ENCODE results near the gene KIR3DL2.
"Not testable (repeated sequence)": the region's sequence is repeated elsewhere in the genome, so short reads cannot be mapped to it uniquely, and the experiment has no call there.

The KIR3DL2 gene

DNA sequence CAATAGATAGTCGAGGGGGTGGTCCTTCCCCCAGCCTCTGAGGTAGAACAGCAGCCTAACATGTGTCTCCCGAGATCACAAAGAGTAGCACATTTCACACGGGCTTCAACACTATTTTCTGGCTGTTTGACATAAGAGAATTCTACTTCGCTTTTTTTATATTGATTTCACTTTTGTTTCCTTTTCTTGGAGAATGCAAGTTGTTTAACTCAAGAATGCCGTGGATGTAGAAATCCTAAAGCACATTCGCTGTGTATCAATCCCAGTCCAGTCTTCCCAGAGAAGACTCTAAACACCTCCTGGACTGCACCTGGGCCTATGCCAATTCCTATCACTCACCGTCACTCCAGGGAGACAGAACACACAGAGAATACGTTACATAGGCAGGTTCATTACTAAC lies 22.2 kb upstream of the KIR3DL2 start:
- not testable (repeated sequence) for H3K9ac ChIP-seq (ENCODE audit: low read depth, low read length); H3K4me3 ChIP-seq (ENCODE audit: low read depth, low read length); H3K36me3 ChIP-seq (ENCODE audit: control insufficient read depth, insufficient read depth, low read length); H3K4me1 ChIP-seq (ENCODE audit: control insufficient read depth, insufficient read depth, low read length); H3K27me3 ChIP-seq (ENCODE audit: control insufficient read depth, insufficient read depth, low read length); H3K9me3 ChIP-seq (ENCODE audit: control insufficient read depth, insufficient read depth, low read length)

GRCh38 chr19:54832496-54832895 lies 17.7 kb upstream of the KIR3DL2 start, which contains the start of gene KIR2DS4:
Gene KIR2DS4, plus strand, starts transcription at chr19:54832676.
- not testable (repeated sequence) for H3K4me3 ChIP-seq (ENCODE audit: low read depth, low read length); H3K9me3 ChIP-seq (ENCODE audit: control insufficient read depth, insufficient read depth, low read length); H3K27me3 ChIP-seq (ENCODE audit: control insufficient read depth, insufficient read depth, low read length)

DNA sequence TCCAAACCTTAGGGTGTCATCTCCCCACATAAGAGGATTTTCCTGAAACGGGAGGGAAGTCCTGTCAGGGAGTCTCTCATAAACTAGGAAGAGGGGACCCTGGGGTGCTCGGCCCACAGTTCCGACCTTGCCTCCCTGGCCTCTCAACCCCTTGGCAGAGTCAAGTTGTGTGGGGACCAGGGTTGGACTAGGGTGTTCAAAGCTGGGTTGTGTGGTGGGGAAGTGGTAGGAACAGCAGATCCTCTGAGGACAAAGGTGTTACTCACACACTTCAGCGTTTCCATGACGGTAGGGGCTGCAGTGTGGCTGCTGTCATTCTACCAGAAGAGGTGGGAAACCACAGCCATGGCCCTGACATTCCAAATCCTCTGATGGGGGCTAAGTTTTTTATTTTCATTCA lies 15.1 kb upstream of the KIR3DL2 start:
- H3K9me3 ChIP-seq (ENCODE audit: control insufficient read depth, insufficient read depth, low read length); H3K4me1 ChIP-seq (ENCODE audit: control insufficient read depth, insufficient read depth, low read length); H3K9ac ChIP-seq (ENCODE audit: low read depth, low read length); H3K27me3 ChIP-seq (ENCODE audit: control insufficient read depth, insufficient read depth, low read length); H3K36me3 ChIP-seq (ENCODE audit: control insufficient read depth, insufficient read depth, low read length); H3K4me3 ChIP-seq (ENCODE audit: low read depth, low read length): not testable (repeated sequence)

More at GRCh38 chr19:54832496-54832895, 17.7 kb upstream of the KIR3DL2 start, which contains the start of gene KIR2DS4:
- not testable (repeated sequence) for H3K36me3 ChIP-seq (ENCODE audit: control insufficient read depth, insufficient read depth, low read length); H3K9ac ChIP-seq (ENCODE audit: low read depth, low read length); H3K4me1 ChIP-seq (ENCODE audit: control insufficient read depth, insufficient read depth, low read length)

DNA sequence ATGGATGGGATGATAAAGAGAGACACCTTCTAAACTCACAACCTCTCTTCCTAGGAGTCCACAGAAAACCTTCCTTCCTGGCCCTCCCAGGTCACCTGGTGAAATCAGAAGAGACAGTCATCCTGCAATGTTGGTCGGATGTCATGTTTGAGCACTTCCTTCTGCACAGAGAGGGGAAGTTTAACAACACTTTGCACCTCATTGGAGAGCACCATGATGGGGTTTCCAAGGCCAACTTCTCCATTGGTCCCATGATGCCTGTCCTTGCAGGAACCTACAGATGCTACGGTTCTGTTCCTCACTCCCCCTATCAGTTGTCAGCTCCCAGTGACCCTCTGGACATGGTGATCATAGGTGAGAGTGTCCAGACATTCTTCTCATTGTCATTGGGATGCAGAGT lies 12.7 kb upstream of the KIR3DL2 start:
- H3K36me3 ChIP-seq (ENCODE audit: control insufficient read depth, insufficient read depth, low read length); H3K4me3 ChIP-seq (ENCODE audit: low read depth, low read length); H3K27me3 ChIP-seq (ENCODE audit: control insufficient read depth, insufficient read depth, low read length); H3K4me1 ChIP-seq (ENCODE audit: control insufficient read depth, insufficient read depth, low read length); H3K9me3 ChIP-seq (ENCODE audit: control insufficient read depth, insufficient read depth, low read length); H3K9ac ChIP-seq (ENCODE audit: low read depth, low read length): not testable (repeated sequence)

DNA sequence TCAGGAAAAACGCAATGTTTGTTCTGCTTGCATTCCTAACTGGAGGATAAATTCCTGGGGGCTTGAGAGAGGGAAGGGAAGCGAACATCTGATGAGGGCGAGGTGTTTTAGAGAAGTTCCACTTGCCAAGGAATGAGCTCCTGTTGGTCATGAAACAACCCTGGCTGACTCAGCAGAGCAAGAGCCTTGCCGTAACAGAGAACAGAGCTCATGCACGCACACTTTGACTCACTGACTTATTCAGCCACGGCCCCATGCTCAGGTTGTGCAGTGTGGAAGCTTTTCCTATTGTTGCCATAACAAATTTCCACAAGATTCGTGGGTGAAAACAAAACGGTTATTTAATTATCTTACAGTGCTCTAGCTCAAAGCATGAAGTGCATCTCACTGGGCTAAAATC lies 7.1 kb upstream of the KIR3DL2 start:
- not testable (repeated sequence) for H3K4me1 ChIP-seq (ENCODE audit: control insufficient read depth, insufficient read depth, low read length); H3K36me3 ChIP-seq (ENCODE audit: control insufficient read depth, insufficient read depth, low read length); H3K9me3 ChIP-seq (ENCODE audit: control insufficient read depth, insufficient read depth, low read length); H3K27me3 ChIP-seq (ENCODE audit: control insufficient read depth, insufficient read depth, low read length); H3K4me3 ChIP-seq (ENCODE audit: low read depth, low read length); H3K9ac ChIP-seq (ENCODE audit: low read depth, low read length)

GRCh38 chr19:54850930-54851329 lies 687 bp downstream of the KIR3DL2 start:
- Histone ChIP-seq H3K27me3 (ENCODE audit: control insufficient read depth, insufficient read depth, low read length) (no peaks in the 10 kb centered on the region), H3K4me1 (ENCODE audit: control insufficient read depth, insufficient read depth, low read length) (no peaks in the 10 kb centered on the region), H3K9me3 (ENCODE audit: control insufficient read depth, insufficient read depth, low read length) (no peaks in the 10 kb centered on the region), H3K36me3 (ENCODE audit: control insufficient read depth, insufficient read depth, low read length) (no peaks in the 10 kb centered on the region), H3K4me3 (ENCODE audit: low read depth, low read length) (no peak overlapping the region), H3K9ac (ENCODE audit: low read depth, low read length) (no peak overlapping the region)

GRCh38 chr19:54851353-54851752 lies 1.1 kb downstream of the KIR3DL2 start:
- no peaks in the 10 kb centered on the region for H3K27me3 ChIP-seq (ENCODE audit: control insufficient read depth, insufficient read depth, low read length)
- no peaks in the 10 kb centered on the region for H3K9me3 ChIP-seq (ENCODE audit: control insufficient read depth, insufficient read depth, low read length)
- H3K4me3 ChIP-seq (ENCODE audit: low read depth, low read length) = no peak overlapping the region
- no peaks in the 10 kb centered on the region for H3K4me1 ChIP-seq (ENCODE audit: control insufficient read depth, insufficient read depth, low read length)
- H3K36me3 ChIP-seq (ENCODE audit: control insufficient read depth, insufficient read depth, low read length) = no peaks in the 10 kb centered on the region
- no peak overlapping the region for H3K9ac ChIP-seq (ENCODE audit: low read depth, low read length)

DNA sequence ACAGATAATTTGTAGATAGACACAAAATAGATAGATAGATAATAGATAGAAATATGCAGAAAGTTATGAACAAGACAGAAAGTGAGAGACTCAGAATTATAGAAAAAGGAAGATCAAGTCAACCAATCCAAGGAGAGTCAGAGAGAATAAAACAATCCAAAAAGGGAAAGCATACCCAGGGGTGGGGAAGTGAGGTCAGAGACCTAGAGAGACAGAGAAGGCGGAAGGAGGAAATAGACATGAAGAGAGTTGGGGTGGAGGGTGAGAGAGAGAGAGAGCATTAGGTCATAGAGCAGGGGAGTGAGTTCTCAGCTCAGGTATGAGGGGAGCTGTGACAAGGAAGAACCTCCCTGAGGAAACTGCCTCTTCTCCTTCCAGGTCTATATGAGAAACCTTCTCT lies 5.0 kb downstream of the KIR3DL2 start:
- H3K9me3 ChIP-seq (ENCODE audit: control insufficient read depth, insufficient read depth, low read length); H3K4me3 ChIP-seq (ENCODE audit: low read depth, low read length); H3K27me3 ChIP-seq (ENCODE audit: control insufficient read depth, insufficient read depth, low read length); H3K4me1 ChIP-seq (ENCODE audit: control insufficient read depth, insufficient read depth, low read length); H3K9ac ChIP-seq (ENCODE audit: low read depth, low read length); H3K36me3 ChIP-seq (ENCODE audit: control insufficient read depth, insufficient read depth, low read length): not testable (repeated sequence)

DNA sequence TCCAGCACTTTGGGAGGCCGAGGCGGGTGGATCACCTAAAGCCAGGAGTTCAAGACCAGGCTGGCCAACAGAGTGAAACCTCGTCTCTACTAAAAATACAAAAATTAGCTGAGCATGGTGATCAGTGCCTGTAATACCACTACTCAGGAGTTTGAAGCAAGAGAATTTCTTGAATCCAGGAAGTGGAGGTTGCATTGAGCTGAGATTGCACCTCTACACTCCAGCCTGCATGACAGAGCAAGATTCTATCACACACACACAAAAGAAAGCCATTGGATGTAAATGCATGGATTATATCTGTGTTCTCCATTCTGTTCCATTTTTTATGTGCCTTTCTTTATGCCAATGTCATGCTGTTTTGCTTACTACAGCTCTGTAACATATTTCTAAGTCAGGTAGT lies 8.2 kb downstream of the KIR3DL2 start:
- not testable (repeated sequence) for H3K27me3 ChIP-seq (ENCODE audit: control insufficient read depth, insufficient read depth, low read length); H3K36me3 ChIP-seq (ENCODE audit: control insufficient read depth, insufficient read depth, low read length); H3K9me3 ChIP-seq (ENCODE audit: control insufficient read depth, insufficient read depth, low read length); H3K4me1 ChIP-seq (ENCODE audit: control insufficient read depth, insufficient read depth, low read length); H3K4me3 ChIP-seq (ENCODE audit: low read depth, low read length); H3K9ac ChIP-seq (ENCODE audit: low read depth, low read length)

- H3K4me1 ChIP-seq (ENCODE audit: control insufficient read depth, insufficient read depth, low read length); H3K9ac ChIP-seq (ENCODE audit: low read depth, low read length); H3K36me3 ChIP-seq (ENCODE audit: control insufficient read depth, insufficient read depth, low read length); H3K27me3 ChIP-seq (ENCODE audit: control insufficient read depth, insufficient read depth, low read length); H3K9me3 ChIP-seq (ENCODE audit: control insufficient read depth, insufficient read depth, low read length); H3K4me3 ChIP-seq (ENCODE audit: low read depth, low read length): not testable (repeated sequence)
Measured at GRCh38 chr19:54859421-54859820, 9.2 kb downstream of the KIR3DL2 start.

DNA sequence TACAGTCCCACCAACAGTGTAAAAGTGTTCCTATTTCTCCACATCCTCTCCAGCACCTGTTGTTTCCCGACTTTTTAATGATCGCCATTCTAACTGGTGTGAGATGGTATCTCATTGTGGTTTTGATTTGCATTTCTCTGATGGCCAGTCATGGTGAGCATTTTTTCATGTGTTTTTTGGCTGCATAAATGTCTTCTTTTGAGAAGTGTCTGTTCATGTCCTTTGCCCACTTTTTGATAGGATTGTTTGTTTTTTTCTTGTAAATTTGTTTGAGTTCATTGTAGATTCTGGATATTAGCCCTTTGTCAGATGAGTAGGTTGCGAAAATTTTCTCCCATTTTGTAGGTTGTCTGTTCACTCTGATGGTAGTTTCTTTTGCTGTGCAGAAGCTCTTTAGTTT lies 13.2 kb downstream of the KIR3DL2 start:
- H3K9ac ChIP-seq (ENCODE audit: low read depth, low read length); H3K4me1 ChIP-seq (ENCODE audit: control insufficient read depth, insufficient read depth, low read length); H3K27me3 ChIP-seq (ENCODE audit: control insufficient read depth, insufficient read depth, low read length); H3K36me3 ChIP-seq (ENCODE audit: control insufficient read depth, insufficient read depth, low read length); H3K4me3 ChIP-seq (ENCODE audit: low read depth, low read length); H3K9me3 ChIP-seq (ENCODE audit: control insufficient read depth, insufficient read depth, low read length): not testable (repeated sequence)

GRCh38 chr19:54871696-54872095 lies 21.5 kb downstream of the KIR3DL2 start:
- Histone ChIP-seq H3K27me3 (ENCODE audit: control insufficient read depth, insufficient read depth, low read length) (no peaks in the 10 kb centered on the region), H3K9ac (ENCODE audit: low read depth, low read length) (no peak overlapping the region), H3K36me3 (ENCODE audit: control insufficient read depth, insufficient read depth, low read length) (no peaks in the 10 kb centered on the region), H3K4me3 (ENCODE audit: low read depth, low read length) (no peak overlapping the region), H3K9me3 (ENCODE audit: control insufficient read depth, insufficient read depth, low read length) (no peaks in the 10 kb centered on the region), H3K4me1 (ENCODE audit: control insufficient read depth, insufficient read depth, low read length) (no peaks in the 10 kb centered on the region)

- no peaks in the 10 kb centered on the region for H3K4me1 ChIP-seq (ENCODE audit: control insufficient read depth, insufficient read depth, low read length)
- H3K27me3 ChIP-seq (ENCODE audit: control insufficient read depth, insufficient read depth, low read length) = no peaks in the 10 kb centered on the region
- no peaks in the 10 kb centered on the region for H3K9me3 ChIP-seq (ENCODE audit: control insufficient read depth, insufficient read depth, low read length)
- no peak within 1 kb of the TSS for H3K9ac ChIP-seq (ENCODE audit: low read depth, low read length)
- H3K36me3 ChIP-seq (ENCODE audit: control insufficient read depth, insufficient read depth, low read length) = no peaks in the 10 kb centered on the region
- no peak within 1 kb of the TSS for H3K4me3 ChIP-seq (ENCODE audit: low read depth, low read length)
Measured at GRCh38 chr19:54873990-54874389, 23.7 kb downstream of the KIR3DL2 start, which contains the start of gene FCAR. Gene FCAR, plus strand, starts transcription at chr19:54874235. Its CDS starts 55 bp downstream, at chr19:54874290.

Measured in iPS-15b (cell line).